Activated CD4-positive, alpha-beta T cell treated with anti-CD3 and anti-CD28 coated beads for 1 hour (primary cell): ENCODE results near the gene PSIP1.
A peak's percentile ranks its signal among the peaks of the same experiment; 100 is the strongest.
"Not testable (repeated sequence)": the region's sequence is repeated elsewhere in the genome, so short reads cannot be mapped to it uniquely, and the experiment has no call there.

Source experiments
- DNase-seq: peaks from one replicate; pipeline ENCODE4 v3.0.0-alpha.2; 2020

PSIP1 gene

GRCh38 chr9:15510789-15511575 is at the start of gene PSIP1:
Gene PSIP1 (minus strand): TSS chr9:15510970. CDS start chr9:15510188, 782 bp downstream.
- peak; percentile 75 for DNase-seq

GRCh38 chr9:15553528-15553898 is 42.7 kb upstream of the PSIP1 start:
- no peak for DNase-seq

- DNase-seq, result peak; percentile 76
Observed at GRCh38 chr9:15552636-15553527, 42.1 kb upstream of the PSIP1 start, which contains the start of gene CCDC171. Gene CCDC171 (plus strand): TSS chr9:15553043. CDS start chr9:15564089, 11,046 bp downstream.

GRCh38 chr9:15549611-15550010 is 38.8 kb upstream of the PSIP1 start:
- no peak for DNase-seq

- DNase-seq, result no peak
Observed at GRCh38 chr9:15543047-15543813, 32.5 kb upstream of the PSIP1 start.

- DNase-seq, result no peak
Observed at GRCh38 chr9:15542624-15543023, 31.9 kb upstream of the PSIP1 start.

GRCh38 chr9:15541872-15542271 is 31.1 kb upstream of the PSIP1 start:
- no peak for DNase-seq

- no peak for DNase-seq
Observed at GRCh38 chr9:15531380-15531779, 20.6 kb upstream of the PSIP1 start.

GRCh38 chr9:15529566-15530324 is 19.0 kb upstream of the PSIP1 start:
- no peak for DNase-seq

GRCh38 chr9:15527035-15527434 is 16.3 kb upstream of the PSIP1 start:
- not testable (repeated sequence) for DNase-seq

- DNase-seq, result no peak
Observed at GRCh38 chr9:15525958-15526357, 15.2 kb upstream of the PSIP1 start.

GRCh38 chr9:15524845-15525455 is 14.2 kb upstream of the PSIP1 start:
- no peak for DNase-seq

GRCh38 chr9:15522130-15522755 is 11.5 kb upstream of the PSIP1 start:
- DNase-seq, result no peak

GRCh38 chr9:15521254-15521653 is 10.5 kb upstream of the PSIP1 start:
- no peak for DNase-seq

- DNase-seq, result no peak
Observed at GRCh38 chr9:15519831-15520230, 9.1 kb upstream of the PSIP1 start.

- no peak for DNase-seq
Observed at GRCh38 chr9:15513335-15513734, 2.6 kb upstream of the PSIP1 start.

- DNase-seq, result no peak
Observed at GRCh38 chr9:15512889-15513288, 2.1 kb upstream of the PSIP1 start.

- no peak for DNase-seq
Observed at GRCh38 chr9:15512204-15512603, 1.4 kb upstream of the PSIP1 start.

- DNase-seq, result peak; percentile 36
Observed at GRCh38 chr9:15509931-15510788, 610 bp downstream of the PSIP1 start.

GRCh38 chr9:15505921-15506320 is 4.8 kb downstream of the PSIP1 start:
- DNase-seq, result no peak
